Measurements from ENCODE around the gene KLK3.
"Not testable (repeated sequence)": the region's sequence is repeated elsewhere in the genome, so short reads cannot be mapped to it uniquely, and the experiment has no call there.

KLK3 gene

GRCh38 chr19:50854636-50855410 lies at the start of gene KLK3:
TSS of gene KLK3 (plus strand) at chr19:50854915. CDS start at chr19:50854956, 41 bp downstream.
- DNase-seq (ENCODE audit: low read depth): no peak

DNA sequence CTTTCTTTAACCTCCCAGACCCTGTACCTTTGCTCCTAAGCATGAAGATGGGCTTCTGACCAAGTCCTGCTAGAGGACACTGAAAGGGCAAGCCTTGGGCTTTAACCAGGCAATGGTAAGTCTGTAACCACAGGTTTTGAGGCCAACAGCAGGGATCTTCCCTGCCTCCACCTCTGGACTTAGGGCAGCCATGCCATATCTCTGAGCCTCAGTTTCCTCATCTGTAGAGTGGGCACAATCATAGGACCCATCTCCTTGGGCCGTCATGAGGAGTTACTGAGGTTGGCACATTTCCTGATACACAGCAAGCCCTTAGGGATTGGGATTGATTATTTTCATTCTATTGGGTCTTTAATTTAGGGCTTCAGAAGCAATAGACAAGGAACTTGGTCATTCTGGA lies 45.9 kb upstream of the KLK3 start:
- DNase-seq (ENCODE audit: low read depth): no peak

- not testable (repeated sequence) for DNase-seq (ENCODE audit: low read depth)
These were observed 43.0 kb upstream of the KLK3 start for GRCh38 chr19:50811622-50812238.

DNA sequence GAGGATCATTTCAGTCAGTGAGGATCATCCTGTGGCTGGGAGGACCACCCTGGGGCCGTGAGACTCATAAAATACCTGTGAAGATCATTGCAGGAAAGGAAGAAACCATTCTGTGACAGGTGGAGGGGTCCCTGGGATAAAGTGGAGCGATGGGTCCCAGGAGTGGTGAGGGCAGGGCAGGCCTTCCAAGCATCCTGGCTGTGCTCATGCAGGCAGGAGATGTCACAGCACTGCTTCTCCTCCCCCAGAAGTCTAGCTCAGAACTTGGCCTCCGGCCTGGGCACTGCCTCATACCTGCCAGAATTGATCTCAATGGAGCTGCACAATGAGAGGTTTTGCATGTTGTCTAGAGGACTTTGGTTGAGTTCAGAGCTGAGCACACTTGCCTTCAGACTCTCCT lies 42.2 kb upstream of the KLK3 start:
- no peak for DNase-seq (ENCODE audit: low read depth)

GRCh38 chr19:50814883-50815282 lies 39.8 kb upstream of the KLK3 start:
- DNase-seq (ENCODE audit: low read depth): no peak

- DNase-seq (ENCODE audit: low read depth): no peak
These were observed 39.3 kb upstream of the KLK3 start for GRCh38 chr19:50815439-50815838.

DNA sequence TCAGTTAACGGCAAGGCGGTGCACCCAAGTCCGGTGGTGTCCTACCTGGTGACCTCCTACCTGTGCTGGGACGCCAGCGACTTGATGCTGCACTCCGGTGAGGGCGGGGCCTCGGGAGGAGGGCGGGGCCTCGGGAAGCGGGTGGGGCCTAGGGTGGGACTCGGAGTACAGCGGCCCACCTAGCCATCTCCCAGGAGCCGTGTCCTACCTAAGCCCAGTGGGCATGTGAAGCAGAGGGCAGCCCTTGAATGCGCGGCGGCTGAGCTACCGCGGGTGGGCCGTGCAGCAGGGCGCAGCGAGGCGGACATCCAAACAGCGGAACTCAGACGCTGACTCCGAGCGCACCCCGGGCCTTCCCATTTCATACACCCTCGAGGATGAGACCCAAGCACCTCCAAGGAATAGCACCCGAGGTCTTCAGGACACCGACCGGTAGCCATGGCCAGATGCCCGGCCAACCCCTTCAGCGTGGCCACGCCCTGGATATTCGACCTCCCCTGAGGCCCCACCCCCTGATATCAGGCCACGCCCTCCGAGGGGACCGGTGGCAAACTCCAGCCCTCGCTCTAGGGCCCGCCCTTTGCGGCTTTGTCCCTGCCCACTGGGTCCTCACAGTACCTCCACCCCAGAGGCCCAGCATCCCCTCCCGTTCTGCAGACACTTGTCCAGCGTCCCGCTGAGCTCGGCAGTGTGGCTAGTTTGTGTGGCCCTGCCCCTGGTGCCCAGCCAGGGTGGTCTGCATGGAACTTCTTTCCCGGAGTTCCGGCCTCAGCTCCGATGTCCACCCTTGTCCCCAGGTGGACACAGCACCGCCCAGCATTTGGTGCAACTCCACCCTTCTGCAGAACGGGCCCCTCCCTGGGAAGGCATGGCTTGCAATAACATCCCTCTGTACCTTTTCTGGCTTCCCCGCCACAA lies 36.5 kb upstream of the KLK3 start:
- peak; percentile 42 for DNase-seq (ENCODE audit: low read depth)

DNA sequence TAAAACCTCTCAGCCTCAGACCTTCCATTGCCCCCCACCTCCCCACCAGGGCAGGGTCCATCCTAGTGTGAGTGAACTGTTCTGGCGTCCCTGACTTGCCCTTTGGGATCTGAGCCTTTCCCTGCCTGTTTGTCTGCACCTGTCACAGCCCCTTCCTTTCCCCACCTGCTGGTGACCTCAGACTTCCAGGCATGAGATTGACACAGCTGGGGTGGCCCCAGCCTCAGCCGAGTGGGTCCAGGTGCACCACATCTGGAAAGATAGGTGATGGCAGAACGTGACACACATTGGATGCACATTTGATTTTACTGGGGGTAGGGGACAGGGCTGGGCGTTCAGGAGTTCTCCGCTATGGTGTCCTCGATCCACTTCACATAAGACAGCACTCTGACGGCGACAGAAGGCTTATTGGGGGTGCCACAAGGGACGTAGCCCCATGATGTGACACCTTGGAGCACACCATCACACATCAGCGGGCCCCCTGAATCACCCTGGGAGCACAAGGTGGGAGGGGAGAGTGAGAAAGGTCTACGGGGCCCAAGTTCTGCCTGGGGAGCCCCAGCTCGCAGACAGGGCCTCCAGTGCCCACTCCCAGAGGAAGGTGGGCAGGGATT lies 35.7 kb upstream of the KLK3 start:
- no peak for DNase-seq (ENCODE audit: low read depth)

DNA sequence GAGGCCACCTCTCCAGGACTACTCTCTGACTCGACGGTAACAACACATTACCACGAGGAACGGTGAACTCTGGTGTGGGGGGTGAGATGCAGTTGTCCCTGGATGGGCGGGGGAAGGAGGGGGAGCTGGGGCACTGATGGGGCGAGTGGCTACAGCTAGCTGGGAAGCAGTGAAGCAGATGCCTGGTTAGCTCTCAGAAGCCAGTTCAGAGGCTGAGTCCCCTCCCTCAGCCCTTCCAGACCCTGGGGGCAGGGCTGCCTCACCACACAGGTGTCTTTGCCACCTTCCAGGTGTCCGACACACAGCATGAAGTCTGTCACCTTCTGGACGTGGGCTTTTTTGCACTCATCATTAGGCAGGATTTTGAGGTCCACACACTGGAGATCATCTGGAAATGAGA lies 35.1 kb upstream of the KLK3 start:
- DNase-seq (ENCODE audit: low read depth): no peak

DNA sequence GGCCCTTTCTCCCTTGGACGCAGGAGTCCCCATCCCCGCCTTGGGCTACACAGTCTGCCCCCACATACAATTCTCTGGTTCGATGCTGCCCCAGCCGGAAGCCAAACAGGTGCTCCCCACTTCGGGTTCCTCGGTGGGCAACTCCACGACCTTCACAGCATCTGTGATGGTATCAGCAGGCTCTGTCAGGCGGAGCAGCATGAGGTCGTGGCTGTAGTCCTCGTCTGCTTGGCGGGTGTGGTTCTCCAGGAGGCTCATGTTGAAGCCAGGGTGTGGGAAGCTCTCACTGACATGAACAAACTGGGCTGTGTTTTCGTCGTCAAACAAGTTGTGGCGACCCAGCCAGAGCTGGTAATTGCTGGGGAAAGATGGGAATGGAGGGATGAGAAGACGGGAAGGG lies 34.6 kb upstream of the KLK3 start:
- DNase-seq (ENCODE audit: low read depth): no peak

DNA sequence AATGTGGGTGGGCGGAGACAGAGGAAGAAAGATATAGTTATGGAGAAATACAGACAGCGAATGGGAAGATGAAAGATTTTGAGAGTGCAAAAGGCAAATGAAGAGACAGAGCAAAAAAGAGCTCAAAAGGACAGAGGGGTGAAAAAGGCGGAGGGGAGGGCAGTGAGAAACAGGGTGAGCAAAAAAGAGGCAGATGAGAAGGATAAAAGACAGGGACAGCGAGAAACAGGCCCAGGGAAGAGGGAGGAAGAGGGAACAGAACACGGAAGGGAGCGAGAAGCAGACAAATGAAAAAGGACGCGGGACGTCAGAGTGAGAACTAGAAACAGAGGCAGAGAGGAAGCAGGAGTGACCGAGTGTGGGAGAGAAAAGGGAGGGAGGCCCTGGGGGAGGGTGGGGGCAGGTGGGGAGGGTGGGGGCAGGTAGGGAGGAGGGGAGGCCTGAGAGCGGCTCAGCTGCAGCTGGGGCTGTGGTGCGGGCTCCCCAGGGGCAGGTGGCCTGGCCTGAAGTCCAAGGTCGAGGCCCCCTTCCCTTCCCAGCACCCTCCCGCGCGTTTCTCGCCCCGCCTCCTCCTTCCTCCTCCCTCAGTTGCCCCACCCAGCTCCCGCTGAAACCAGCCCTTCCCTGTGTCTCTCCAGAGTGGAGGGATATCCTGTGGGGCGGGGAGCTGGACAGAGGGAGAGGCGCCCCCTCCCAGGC lies 34.0 kb upstream of the KLK3 start:
- no peak for DNase-seq (ENCODE audit: low read depth)

DNA sequence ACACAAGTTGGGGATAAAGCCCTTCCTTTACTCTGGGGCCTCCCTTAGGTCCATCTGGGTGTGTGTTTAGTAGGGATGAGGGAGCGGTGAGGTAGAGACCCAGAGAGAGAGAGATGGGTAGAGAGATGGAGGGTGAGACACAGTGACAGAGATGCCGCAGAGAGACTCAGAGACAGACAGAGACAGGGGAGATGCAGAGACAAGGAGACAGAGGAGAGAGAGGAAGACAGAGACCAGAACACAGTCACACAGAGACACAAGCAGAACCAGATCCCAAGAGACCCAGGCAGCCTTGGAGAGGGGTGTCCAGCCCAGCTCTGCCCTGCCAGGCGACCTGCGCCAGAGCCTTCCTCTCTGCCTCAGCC lies 33.5 kb upstream of the KLK3 start:
- no peak for DNase-seq (ENCODE audit: low read depth)

GRCh38 chr19:50821622-50822021 lies 33.1 kb upstream of the KLK3 start:
- no peak for DNase-seq (ENCODE audit: low read depth)

DNA sequence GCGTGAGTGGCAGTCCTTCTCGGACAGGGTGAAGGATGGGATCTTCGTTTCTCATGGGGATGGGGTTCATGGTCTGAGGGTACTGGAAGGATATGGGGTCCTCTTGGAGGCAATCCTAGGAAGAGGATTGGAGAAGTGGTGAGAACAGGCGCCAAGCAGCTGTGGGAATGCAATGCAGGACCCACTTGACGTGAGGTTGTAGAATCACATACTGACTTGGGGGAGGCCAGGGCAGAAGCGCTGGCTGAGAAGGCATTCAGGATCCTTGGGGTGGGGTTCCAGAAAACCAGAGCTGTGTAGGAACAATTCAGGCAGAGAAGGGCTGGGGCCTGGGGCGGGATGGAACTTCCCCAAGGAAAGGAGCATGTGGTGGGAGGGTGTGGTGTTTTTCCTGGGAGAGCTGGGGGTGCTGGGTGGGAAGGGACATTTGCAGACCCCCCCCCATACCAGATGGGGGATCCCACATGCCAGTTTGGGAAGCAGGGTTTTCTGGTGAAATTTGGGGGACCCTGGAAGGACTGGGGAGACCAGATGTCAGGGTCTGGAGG lies 32.0 kb upstream of the KLK3 start:
- DNase-seq (ENCODE audit: low read depth): no peak

DNA sequence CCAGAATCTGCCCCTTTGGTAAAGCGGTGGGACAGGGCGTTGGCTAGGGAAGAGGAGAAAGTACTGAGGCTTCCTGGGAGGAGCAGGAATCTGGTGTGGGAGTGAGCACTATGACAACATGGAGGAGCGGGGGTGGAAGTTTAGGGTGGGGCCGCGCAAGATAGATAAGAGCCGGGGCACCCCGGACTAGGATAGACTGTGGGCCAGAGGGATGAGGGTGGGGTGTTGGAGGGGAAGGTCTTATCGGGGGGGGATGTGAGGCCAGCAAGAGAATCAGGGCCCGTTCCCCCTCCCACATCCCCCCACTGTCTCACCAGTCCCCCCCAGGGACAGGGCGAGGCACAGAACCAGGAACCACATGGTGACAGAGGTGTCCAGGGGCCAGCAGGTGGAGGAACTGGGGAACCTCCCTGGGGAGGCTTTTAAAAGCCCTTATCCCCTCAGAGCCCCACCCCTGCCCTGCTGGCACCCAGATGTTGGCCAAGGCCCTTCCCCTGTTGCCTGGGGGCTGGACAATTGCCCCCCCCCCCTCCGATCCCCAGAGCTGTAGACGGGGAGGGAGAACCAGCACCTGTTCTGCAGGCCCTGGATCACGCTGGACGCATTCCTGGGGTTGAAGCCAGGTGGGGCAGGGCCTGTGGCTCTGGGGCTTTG lies 31.2 kb upstream of the KLK3 start, which contains the start of gene KLK1:
TSS of gene KLK1 (minus strand) at position 399 of the 654 bp plus-strand sequence. CDS start at position 360, 39 bp downstream.
- DNase-seq (ENCODE audit: low read depth): no peak

DNA sequence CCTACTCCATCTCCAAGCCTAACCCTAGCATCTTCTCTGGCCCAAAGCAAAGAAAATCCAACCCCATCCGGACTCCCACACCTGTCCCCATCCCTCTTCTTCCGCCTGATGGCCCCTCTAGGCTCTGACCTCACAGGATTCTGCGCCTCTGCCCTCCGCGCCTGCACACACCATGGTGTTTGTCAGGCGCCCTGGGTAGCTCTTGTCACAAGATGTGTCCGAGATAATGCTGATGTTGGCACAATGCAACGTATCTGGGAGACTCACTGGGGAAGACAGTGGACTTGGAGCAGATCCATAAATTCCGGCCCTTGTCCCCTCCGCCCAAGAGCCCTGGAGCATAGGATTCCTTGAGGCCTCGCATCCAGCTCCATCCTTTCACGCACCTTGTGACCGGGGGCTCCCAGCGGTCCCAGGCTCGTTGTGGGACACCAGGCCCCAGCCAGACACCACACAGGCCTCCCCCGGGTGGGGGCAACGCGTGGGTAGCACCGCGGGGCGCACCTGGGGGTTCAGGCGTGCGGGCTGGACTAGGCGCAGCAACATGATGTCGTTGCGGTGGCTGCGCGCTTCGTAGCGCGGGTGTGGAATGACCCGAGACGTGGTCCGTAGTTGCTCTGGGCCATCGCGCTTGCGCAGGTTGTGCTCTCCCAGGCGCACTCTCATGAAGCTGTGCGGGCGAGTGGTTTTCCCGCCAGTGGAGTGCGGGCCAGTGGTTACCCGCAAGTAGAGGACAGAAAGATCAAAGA lies 28.0 kb upstream of the KLK3 start:
- no peak for DNase-seq (ENCODE audit: low read depth)

DNA sequence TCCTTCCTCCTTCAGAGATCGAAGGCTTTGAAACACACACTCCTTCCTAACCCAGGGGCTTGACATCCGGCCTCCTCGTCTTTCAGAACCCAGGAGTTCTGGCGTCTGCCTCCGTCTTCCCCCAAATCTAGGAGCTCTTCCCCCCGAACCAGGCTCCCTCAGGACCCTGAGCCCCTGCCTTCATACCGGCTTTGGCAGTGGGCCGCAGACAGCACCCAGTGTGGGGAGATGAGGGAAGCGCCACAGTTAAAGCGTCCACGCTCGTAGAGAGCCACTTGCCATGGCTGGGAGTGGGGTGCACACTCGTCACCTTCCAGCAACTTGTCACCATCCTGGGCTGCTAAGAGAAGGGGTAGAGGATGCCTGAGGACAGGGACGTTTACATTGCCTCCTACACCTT lies 27.2 kb upstream of the KLK3 start:
- no peak for DNase-seq (ENCODE audit: low read depth)

- DNase-seq (ENCODE audit: low read depth): no peak
These were observed 24.9 kb upstream of the KLK3 start for GRCh38 chr19:50829801-50830200.

DNA sequence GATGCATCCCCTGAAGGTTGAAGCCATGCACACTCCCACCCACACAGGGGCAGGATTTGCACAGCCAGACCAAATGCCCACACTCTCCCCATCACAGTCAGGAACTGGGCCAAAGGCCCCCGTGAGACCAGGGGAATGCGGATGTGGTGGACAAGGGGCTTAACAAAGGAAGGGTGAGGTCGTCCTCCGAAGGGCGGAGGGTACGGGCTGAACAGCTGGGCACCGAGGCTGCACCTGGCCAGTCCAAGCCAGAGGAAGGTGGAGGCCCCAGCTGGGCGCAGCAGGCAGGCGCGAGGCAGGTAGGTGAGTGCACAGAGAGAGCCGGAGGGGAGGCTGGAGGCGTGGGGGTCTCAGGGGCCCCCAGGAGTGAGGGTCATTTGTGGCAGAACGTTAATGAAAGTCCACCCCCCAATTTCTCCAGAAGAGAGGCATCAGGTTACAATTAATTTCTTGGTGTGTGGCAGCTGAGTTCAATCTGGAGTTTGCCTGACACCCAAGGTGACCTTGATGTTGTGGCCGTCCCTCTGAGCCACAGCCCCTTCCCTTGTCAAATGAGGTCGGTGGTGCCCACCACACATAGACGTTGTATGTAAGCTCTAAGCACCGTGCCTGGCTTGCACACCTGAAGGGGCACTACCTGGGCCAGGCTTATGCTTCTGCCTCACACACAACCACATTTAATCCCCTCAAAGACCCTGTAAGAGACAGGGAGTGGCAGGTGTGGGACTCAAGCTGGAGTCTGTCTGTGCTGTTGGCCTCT lies 24.3 kb upstream of the KLK3 start:
- no peak for DNase-seq (ENCODE audit: low read depth)
